Stimulated activated CD4-positive, alpha-beta T cell treated with anti-CD3 and anti-CD28 coated beads, Interleukin-1b, Interleukin-23, amount 100 ng/mL, for 1 hour (primary cell): Measurements from ENCODE around the gene FBXL20.
"Not testable (repeated sequence)": the region's sequence is repeated elsewhere in the genome, so short reads cannot be mapped to it uniquely, and the experiment has no call there.

Experiments used
- DNase-seq, 2 donors: peaks; one replicate each; pipeline ENCODE4 v3.0.0-alpha.2; 2020; ENCODE audit warnings: low read depth in 2 of 2

FBXL20 gene

DNA sequence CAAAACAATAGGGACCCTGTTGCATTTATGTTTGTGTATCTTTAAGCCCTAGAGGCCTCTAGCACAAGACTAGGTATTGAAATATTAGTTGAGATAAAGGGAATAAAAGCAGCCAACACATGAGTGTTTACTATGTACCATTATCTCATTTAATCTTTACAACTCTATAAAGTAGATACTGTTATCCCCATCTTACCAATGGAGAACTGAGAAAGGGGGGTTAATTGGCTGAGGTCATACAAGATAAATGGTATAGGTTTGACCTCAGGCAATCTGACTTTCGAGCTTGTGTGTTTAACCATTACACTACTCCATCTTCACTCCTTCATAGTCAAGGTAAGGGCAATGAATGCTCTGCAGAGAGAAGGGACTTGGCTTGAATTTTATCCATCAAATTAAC lies 149.4 kb downstream of the FBXL20 start:
- no peak for DNase-seq

DNA sequence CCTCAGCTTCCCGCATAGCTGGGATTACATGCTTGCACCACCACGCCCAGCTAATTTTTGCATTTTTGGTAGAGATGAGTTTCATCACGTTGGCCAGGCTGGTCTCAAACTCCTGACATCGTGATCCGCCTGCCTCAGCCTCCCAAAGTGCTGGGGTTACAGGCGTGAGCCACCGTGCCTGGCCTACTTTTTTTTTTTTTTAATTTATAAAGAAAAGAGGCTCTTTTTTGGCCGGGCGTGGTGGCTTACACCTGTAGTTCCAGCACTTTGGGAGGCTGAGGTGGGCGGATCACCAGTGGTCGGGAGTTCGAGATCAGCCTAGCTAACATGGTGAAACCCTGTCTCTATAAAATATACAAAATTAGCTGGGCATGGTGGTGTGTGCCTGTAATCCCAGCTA lies 151.3 kb downstream of the FBXL20 start:
- not testable (repeated sequence) for DNase-seq

DNA sequence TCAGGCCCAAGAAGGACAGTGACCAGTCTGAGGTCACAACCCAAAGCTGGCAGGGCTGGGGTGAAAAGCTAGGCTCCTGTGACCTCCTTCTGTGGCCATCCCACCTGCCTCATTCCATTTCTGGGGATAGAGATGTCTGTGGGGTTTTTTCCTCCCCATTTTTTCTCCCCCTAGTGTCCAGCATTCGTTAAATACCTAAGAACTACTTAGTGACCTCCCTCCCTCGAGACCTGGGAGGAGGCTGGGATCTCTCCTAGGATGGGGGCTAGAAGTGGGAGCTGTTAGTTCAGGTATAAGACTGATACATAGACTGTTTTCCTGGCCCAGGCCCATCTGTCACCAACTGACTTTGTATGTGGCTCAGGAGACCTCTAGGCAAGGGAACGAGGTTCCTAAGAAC lies 155.2 kb downstream of the FBXL20 start:
- DNase-seq: no peak

DNA sequence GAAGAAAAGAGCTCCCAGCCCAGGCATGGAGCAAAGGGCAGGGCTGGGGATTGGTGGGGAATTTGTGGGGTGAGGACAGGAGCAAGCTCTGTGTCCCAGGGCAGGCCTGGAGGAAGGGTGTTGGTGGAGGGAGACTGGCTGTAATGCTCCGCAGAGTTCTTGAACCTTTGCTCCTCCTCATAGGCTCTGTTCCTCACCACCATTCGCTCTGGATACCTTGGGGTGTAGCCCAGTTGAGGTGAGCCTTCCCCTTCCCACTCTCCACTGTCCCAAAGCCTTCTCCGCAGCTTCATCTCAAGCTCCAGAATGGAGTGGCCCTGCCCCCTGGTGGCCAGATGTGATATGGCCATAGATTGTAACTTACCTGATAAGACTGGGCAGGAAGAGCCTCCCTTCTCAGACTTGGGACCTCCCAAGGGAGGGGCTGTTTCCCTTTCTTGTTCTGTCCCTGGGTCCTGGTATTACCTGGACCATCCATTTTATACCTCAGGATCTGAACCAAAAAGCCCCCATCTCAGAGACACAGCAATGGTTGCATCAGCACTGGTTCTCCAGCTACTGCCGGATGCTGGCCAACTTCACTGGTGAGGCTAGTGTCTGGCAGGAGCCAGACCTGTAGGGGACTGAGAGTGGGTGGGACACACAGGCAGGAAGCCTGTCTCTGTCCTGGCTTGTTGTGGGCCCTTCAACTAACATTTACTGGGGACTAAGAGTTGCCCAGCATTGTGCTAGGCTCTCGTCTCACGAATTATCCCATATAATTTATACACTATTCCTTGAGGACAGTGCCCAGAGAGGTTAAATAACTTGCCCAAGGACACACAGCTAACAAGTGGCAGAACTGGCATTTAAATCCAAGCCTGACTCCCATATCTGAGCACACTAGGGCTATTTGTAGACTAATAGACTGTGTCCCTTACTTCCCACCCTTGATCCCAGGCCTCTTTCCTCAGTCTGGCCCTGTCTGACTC lies 156.5 kb downstream of the FBXL20 start:
- peak; percentile 67 to 81 for DNase-seq

DNA sequence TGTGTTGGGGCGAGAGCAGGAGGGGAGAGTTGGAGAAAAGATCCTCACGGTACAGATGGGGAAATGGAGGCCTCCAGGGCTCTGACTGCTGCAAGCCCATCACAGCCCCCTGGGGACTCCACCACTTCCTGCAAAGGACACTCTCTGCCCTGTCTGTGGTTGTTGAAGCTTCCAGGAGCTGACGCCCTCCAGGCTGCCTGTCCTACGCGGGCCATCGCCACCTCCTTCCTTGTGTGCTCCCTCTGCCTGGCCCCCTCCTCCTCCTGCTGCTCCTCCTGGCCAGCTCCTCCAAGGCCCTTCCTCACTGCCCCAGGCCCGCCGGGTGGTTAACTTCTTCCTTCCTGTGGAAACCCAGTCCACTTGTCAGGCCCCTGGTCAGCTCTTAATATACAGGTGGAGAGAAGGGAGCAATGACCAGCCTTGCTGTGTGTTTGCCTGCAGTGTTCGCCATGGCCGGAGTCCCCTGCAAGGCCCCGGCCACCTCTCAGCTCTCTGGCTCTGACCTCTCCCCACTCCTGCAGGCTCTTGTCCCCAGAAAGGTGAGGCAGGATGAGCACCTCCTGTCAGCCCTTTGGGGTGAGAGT lies 157.3 kb downstream of the FBXL20 start:
- DNase-seq: no peak

DNA sequence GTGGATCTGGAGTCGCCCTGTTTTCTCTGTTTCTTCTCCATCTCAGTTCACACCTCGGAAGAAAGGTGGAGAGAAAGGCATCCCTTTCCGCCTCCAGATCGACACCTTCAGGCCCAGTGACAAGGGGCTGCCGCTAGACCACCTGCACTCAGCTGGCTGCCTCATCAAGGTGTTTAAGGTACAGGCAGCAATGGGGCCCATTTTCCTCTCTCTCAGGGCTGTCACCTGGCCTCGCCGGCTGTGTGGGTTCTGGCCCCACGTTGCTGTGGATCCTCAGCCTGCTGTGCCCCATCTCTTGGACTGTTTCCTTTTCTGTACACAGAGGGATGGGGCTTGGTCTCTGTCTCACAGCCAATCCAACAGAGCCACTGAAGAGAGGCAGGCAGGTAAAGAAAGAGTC lies 158.3 kb downstream of the FBXL20 start:
- no peak for DNase-seq

DNA sequence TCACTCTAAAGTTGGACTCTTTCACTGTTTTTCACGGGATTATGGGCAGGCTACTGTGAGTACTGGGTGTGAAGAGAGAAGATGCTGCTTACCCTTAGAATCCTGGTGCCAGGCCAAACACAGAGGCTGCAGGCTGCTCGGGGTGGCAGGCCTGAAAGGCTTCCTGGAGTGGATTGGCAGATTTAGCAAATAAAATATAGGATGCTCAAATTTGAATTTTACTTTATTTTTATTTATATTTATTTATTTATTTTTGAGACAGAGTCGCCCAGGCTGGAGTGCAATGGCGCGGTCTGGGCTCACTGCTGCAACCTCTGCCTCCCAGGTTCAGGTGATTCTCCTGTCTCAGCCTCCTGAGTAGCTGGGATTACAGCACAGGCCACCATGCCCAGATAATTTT lies 160.8 kb downstream of the FBXL20 start:
- DNase-seq: no peak

DNA sequence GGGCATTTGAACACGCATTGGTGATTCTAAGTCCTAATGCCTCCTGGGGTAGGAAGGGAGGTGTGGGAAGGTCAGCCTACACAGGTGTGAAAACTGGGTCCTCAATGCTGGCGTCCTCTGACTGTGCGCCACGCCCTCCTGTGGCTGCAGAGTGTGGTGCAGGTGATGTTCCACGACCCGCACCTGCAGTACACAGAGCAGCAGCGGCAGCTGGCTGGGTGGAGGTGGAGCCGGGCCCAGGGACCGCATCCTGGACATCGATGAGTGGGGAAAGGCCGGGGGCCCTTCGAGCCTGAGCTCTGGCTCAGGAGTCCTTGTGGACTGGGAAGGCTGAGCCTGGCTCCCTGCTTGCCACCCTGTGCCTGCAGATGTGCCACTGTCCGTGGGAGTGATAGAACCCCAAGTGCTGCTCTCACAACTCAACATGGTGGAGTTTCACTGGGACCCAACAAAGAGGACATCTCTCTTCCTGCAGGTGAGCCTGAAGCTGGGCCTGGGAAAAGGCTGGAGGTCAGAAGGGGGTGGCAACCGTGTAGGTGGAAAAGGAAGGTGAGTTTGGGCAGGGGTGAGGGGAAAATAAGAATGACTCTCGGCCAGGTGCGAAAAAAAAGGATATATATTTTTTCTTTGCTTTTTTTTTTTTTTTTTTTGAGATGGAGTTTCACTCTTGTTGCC lies 161.6 kb downstream of the FBXL20 start:
- peak; percentile 24 to 50 for DNase-seq

DNA sequence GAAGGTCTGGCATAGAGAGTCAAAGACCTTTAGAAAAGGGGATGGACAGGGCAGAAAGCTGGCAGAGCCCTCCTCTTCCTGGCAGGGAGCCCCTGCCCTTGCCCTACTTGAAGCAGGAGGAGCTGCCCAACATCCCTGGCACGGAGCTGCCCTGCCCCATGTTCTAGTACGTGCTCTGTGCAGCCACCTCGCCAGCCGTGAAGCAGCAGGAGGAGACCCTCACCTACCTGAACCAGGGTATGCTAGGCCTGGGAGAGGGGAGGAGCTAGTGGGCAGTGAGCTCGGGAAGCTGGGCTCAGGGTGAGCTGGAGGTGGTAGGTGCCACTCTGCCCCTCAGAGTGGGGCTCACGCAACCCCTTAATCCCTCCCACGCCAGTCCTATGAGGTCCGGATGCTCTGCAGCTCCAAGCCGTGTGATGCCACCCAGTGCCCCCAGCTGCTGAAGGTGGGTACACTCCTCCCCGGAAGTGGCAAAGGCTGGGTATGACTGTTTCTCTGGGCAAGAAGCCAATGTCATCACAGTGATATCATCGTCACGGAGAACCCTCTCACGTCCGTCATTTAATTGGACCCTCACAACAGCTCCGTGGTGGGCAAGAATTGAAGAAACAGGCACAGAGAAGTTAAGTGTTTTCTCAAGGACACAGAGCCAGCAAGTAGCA lies 163.0 kb downstream of the FBXL20 start:
- DNase-seq: peak; percentile 26 to 53

DNA sequence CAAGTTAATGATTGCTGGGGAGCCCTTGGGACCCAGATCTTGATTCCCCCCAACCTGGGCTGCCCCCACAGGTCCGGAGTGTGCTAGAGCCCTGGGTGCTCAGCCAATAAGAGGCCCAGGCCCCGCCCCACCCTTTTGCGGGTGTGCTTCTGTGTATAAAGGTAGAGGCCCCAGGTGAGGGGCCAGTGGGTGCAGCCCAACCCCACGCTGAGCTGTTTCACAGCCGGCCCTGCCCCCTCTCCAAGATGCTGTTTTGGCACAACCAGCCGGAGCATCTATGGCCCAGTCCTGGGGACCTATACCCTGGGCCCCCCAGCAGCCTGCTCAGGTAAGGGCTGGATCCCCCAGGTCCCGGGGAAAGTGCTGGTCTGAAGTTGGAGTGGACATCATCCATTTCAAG lies 163.8 kb downstream of the FBXL20 start:
- DNase-seq: no peak

DNA sequence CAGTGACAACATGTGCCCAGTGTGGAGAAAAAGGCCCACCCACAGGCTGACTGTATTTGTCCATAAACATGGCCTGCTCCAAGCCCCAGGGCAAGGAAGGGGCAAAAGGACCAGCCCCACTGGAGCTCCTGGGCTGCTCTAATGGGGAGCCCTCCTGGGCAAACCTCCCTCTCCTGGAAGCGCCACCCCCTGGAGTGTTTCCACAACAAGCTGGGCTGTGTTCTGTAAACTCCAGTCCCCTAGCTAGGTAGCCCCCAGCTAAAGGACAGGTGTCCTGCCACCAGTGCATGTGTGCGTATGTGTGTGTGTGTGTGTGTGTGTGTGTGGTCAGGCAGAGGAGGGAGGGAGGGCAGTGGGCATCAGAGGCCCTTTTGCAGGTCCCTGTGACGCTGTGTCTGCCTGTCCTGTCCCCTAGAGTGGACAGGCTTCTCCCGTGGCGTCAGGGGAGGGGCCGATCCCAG lies 164.4 kb downstream of the FBXL20 start:
- DNase-seq: no peak

DNA sequence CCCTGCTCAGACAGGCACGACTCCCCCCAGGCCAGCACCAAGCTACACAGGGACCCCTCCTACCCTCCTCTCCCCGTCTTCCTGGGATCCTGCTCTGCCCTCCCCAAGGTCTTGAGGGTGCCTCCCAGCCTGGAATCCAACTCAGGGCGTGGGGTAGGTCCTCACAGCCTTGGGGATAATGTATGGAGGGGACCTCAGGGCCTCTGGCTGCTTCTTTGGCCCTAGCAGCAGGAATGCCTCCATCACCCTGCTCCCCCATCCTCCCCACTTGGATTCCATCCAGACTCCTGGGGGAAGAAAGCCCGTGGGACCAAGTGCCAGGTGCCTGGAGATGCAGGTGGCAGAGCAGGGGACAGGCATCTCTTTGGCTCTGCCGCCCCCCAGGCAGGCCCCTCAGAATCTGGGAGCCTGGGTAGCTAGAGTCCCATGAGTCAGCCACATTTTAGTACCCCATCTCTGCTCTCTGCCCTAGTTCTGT lies 164.9 kb downstream of the FBXL20 start:
- DNase-seq: no peak

DNA sequence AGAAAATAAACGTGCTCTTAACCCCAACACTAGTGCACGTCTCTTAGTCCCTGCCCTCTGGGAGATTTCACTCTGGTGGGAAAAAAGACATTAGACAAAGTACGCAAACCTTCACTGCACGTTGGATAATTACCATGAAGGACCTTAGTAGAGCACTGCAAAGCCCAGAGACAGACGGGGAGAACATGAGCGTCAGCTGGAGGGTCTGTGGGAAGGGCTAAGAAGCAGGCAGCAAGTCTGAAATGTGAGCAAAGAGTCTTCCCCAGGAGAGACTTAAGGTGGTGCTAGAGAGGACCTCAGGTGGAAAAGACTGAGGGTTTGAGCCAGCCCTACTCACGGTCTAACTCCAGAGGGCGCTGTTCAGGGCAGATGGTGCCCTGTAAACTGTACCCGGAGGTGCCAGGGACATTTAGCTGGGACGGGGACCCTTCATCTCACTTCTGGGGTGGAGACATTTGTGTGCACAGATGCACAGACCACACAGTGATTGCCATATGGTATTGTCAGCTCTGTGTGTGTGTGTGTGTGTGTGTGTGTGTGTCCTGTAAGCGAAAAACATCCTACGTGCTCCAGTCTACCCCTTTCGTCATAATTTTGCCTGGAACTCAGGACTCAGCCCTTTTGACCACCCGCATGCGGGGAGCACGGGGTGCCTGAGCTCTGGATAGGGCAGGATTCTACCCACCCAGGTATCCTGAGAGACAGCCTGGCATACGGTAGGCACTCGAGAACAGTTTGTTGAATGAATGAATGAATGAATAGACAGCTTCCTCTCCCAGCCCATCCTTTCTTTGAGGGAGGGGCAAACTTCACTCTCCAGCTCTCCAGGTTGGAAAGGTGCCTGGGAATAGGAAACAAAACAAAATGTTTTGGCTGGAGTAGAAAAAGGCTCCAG lies 165.6 kb downstream of the FBXL20 start:
- no peak for DNase-seq

DNA sequence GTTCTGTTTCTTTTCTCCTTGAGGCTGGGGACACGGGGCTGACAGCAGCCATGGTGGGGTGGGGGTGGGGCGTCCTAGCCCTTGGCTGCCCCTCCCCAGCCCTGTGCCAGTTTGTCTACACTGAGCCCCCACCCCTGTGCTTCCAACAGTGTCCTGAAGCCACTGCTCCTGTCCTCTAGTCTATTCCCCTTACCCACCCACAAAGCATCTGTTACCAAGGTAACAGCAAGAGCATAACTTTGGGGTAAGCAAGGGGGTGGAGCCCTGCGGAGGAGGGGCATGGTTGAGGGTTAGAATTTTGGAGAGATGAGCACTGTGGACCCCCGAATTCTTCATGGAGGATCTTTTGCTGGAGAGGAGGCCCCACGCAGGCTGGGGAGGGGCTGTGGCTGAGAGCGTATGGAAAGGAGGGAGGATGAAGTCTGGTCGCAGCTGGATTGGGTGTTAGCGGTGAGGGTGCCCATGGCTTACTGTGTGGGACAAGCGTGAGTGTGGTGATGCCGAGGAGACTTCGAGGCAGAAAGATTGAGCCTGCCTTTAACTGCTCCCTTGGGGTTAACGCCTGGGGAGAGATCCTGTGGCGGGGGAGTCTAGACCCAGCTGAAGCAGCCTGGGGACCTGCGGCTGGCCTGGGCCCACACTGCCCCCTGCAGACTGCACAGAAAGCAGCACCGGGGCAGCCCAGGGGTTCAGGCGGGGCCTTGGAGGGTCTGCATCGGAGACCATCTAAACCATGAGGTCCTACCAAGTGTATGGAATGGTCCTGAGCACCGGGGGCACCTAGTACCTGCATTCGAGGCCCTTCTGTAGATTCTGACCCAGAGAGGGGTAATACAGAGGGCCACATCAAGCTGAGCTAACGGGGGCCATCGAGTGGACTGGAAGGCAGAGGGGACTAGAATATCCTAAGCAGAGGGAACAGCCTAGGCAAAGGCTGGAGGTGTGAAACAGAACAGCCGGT lies 169.6 kb downstream of the FBXL20 start:
- peak in 1 of 2 donors; percentile 36 for DNase-seq

DNA sequence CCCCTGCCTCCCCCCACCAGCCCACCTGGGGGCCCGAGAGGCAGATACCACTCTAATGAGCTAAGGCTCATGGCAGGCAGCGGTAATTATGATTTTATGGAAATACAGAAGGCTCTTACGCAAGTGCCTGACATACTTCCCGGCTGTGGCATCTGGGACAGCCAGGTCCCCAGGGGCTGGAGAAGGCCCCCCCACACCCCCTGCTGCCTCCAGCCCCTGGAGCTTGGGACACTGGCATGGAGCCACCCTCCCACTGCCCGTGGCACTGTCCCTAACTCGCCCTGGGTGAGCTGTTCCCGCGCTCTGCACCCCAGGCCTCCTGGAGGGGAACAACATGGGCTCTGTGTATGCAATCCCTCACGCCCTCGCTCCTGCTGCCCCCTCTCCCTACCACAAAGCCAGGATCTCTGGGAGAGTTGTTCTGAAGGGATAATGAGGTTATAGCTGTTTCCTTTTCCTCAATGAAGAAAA lies 170.3 kb downstream of the FBXL20 start:
- no peak for DNase-seq

DNA sequence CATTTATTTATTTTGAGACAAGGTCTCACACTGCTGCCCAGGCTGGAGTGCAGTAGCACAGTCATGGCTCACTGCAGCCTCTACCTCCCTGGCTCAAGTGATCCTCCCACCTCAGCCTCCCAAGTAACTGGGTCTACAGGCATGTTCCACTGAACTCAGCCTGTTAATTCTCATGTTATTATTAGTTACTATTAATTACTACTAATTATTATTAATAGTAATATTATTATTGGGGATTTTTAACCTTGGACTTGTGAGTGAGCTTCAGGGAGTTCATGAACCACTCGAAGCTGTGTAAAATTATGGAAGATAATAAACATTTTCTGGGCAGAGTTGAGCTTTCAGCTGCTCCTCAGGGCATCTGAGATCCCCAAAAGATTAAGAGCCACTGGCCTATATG lies 171.1 kb downstream of the FBXL20 start:
- no peak for DNase-seq

DNA sequence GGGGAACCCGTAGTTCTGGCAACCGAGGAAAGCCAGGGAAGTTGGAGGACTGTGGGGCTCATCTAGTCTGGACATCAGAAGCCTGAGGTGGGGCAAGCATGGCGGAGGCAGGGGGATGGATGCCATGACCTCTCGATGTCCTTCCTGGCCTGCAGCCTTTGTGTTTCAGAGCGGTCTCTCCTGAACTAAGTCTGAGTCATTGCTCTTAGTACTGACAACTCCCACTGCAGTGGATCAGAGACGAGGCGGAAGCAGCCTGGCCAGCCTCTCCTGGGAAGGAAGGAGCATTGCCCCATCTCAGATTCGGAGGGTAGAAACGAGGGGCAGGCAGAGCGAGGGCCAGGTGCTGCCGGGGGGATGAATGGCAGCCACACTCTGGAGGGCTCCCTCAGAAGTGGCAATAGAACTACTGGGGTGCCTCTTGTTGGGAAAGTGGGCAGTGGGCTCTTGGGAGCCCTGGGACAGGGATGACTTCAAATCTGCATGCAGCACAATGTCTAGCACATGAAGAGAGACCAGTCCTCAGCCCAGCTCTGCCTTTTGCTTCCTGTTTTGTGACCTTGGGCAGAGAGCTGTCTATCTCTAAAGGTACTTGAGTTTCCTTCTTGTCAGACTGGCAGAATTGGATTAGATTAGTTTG lies 172.0 kb downstream of the FBXL20 start:
- no peak for DNase-seq

DNA sequence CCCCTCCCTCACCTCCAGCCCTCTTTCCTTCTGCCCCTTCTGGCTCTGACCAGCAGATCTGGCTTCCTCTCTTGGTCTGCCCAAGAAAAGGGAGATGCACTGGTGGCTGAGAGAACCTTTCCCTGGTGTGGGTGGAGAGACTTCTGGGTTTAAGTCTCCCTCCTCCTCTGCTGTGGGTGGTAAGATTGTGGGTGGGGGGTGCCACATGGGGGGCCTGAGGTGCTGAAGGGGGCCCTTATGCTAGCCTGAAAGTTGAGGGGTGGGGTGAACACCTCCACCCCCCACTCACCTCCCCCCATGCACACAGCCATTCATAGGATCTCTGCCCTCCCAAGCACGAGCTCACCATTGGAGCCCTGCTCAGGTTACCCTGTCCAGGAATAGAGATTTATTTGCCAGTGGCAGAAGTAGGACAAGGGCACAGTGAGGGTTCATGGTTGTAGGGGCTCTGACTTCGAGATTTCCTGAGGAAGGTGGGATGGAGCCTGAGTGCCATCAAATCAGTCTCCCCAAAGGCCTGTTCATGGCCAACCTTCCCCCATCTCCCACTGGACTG lies 174.0 kb downstream of the FBXL20 start:
- DNase-seq: no peak
